Left renal cortex interstitium (tissue), 4 donors: Measurements from ENCODE around the gene NPIPB6. TPM values are rescaled to one million over a fixed set of nuclear protein-coding genes. Genes with fewer than 3 reads are reported as not detected.

ENCODE experiments used
- DNase-seq, 4 donors: peaks; one replicate each; pipeline ENCODE4 v3.0.0-alpha.2; 2013; ENCODE audit warnings: low read depth in 4 of 4, low spot score in 2 of 4, missing footprints in 1 of 4
- polyA plus RNA-seq, 4 donors: library from polyadenylated mRNA; unstranded; fragments of 120-200 nt; gene quantifications; one replicate each; pipeline ENCODE4 v1.2.1, GENCODE V29; 2013; ENCODE audit not compliant: insufficient read length in 4 of 4

The NPIPB6 gene
- polyA plus RNA-seq, 4 donors: 0.99 to 2.7 (median 1.6) TPM

GRCh38 chr16:28324235-28324886 is 38.9 kb downstream of the NPIPB6 start:
- DNase-seq: no peak

DNA sequence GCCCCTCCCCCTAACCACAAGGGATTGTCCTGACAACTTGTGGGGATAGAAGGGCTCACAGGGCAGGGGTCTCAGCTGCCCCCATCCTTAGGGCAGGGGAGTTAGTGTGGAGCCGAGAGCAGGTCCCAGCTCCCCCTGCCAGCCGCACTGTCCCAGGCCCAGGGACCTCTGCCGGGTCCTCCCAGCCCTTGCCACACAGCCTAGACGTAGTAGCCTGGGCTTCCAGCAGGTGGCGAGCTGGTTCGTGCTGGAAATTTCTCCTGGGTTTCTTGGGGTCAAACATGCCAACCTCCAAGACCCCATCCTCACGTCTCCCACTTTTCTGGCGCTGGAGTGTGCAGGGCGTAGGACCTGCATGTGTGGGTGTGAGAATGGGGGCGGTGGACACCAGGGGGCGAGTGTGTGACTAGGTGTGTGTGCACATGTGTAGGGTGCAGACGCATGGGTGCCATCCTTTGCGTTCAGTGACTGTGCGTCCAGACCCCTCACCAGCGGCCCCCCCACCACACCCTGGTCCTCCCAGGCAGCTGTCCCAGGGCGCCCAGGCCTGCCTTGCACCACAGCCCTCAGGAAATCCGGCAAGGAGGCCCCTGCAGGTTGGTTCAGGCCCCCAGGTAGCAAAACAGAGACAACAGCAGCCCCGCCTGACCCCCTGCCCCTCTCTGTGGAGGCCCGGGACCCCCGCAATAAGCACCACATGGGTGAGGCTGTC is 41.5 kb downstream of the NPIPB6 start:
- no peak for DNase-seq

GRCh38 chr16:28320741-28321140 is 42.6 kb downstream of the NPIPB6 start:
- no peak for DNase-seq

DNA sequence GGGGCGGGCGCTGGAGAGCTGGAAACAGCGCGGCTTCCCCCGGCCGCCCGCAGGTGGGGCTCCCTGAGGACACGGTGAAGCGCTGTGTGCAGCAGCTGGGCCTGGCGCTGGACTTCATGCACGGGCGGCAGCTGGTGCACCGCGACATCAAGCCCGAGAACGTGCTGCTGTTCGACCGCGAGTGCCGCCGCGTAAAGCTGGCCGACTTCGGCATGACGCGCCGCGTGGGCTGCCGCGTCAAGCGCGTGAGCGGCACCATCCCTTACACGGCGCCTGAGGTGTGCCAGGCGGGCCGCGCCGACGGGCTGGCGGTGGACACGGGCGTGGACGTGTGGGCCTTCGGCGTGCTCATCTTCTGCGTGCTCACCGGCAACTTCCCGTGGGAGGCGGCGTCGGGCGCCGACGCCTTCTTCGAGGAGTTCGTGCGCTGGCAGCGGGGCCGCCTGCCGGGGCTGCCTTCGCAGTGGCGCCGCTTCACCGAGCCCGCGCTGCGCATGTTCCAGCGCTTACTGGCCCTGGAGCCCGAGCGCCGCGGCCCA is 43.2 kb downstream of the NPIPB6 start:
- no peak for DNase-seq

- no peak for DNase-seq
Measured at GRCh38 chr16:28319476-28320022, 43.8 kb downstream of the NPIPB6 start.

DNA sequence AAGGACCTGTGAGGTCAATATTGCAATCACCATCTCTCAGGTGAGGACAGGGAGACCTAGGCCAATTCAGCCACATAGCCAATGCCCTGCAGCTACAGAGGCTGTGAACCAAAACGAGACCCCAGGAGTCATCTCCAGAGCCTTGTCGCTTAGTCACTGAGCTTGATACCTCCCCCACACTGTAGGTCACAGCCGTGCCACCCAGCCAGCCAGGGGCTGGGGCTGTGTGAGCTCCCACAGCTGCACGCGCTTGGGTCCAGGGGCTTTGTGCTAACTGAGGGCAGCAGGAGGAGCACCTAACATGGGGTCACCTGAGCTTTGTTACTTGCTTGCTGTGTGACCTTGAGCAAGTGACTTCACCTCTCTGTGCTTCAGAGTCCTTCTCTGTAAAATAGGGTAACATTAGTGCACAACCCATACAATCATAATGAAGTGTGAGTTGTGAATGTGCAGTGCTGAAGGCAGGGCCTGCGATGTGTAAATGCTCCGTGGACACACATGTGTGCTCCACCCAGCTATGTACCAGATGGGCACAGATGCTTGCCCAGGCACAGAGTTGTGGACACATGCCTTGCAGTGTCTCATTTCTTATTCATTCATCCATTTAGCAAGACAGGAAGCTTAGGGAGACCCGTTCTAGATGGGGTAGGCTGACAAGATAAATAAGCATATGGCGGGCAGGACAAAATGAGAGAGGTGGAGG is 45.1 kb downstream of the NPIPB6 start:
- no peak for DNase-seq

DNA sequence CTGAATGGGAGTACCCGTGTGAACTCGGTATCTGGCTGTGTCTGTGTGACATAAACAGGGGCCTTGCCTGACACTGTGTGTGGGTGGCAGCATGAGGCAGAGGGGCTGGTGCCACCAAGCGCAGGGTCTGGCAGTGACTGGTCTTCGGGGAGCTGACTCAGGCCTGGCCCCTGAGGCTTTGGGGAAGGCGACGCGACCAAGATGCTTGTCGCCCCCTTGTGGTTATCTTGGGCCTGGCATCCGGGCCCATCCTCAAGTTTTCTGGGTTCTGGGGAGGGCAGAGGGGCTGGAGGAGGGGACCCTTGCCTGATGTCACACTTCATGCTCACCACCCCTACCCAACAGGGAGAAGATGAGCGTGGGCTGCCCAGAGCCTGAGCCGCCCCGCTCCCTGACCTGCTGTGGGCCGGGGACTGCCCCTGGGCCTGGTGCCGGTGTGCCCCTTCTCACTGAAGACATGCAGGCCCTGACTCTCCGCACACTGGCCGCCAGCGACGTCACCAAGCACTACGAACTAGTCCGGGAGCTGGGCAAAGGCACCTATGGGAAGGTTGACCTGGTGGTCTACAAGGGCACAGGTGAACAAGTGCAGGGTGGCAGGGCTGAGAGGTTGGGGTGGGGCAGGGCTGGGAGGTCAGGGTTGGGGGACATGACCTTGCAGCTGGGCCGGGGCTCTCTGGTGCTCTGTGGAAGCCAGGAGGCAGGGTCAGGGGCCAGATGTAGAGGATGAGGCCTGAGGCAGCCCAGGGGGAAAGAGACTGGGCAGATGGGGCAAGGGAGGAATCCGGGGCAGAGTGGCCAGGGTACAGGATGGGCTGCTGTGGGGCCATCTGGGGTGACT is 46.0 kb downstream of the NPIPB6 start:
- no peak for DNase-seq

DNA sequence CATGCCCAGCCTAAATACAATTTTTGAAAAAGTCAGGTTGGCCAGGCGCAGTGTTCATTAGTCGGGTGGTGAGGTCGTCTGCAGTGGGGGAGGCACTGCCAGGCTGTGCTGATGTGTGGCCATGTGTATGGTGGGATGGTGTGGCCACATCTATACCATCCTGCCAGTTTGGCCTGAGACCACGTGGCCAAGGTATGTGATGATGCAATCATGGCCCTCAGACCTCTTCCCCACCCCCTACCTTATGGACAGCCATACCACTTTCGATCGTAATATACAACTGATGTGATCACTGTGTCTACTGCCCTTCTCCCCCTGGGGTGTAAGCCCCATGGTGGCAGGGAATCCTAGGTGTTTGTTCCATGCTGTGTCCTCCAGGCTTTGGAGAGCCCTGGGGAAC is 47.3 kb downstream of the NPIPB6 start:
- no peak for DNase-seq

- no peak for DNase-seq
Measured at GRCh38 chr16:28313587-28313986, 49.7 kb downstream of the NPIPB6 start.

GRCh38 chr16:28312327-28312726 is 51.0 kb downstream of the NPIPB6 start:
- DNase-seq: no peak

DNA sequence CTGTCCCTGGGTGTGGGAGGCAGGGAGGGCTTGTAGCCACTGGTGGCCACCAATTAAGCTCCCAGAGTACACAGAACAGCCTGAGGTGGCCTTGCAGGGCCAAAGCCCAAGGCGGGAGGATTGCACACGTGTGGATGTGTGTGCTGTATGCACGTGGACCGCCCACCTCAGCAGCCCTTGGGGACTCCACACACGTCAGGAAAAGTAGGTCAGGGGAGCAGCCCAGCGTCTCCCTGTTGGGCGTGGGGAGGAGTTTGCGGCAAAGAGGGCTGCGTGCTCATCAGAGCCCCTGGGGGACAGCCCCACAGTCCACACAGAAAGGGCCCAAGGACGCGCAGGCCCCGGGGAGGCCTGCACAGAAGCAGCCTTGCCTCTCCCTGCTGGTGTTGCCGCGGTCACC is 51.4 kb downstream of the NPIPB6 start:
- no peak for DNase-seq

- DNase-seq: no peak
Measured at GRCh38 chr16:28311413-28311812, 51.9 kb downstream of the NPIPB6 start.

DNA sequence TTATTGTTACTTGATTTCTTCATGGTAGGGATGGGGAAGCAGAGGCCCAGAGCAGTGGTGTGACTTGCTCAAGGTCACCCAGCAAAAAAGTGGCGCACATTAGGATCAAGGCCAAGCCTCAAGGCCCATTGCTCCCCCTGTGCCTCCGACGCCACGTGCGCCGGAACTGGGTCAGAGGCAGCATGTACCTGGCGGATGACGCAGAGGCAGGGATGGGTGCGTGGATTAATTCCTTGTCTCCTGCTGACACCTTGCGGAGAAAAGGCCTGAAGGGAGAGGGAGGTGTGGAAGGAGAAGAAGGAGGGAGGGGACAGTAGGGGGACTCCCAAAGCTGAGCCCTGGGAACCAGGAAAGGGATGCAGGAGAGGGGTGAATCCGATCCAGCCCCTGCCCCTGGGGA is 52.5 kb downstream of the NPIPB6 start:
- DNase-seq: no peak

DNA sequence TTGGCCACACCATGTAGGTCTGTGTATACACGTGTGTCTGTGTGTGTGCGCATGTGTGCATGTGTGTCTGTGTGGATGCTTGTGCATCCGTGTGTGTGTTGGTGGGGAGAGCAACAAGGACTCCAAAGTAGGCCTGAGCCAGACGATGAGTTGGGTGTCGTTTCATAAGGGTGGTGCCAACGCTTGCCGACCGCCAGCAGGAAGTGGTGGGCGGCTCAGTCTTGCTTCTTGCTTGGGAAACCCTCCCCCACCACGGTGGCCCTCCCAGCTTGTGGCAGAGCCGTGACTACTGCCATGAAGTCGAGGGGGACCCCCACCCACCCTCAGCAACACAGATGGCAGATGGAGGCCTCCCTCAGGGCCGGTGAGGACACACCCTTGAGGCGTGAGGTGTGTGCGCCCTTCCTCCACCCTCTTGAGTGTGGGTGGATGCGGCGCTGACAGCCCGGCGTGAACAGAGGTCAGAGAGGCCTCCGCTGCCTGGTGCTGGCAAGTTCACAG is 53.4 kb downstream of the NPIPB6 start:
- DNase-seq: no peak

DNA sequence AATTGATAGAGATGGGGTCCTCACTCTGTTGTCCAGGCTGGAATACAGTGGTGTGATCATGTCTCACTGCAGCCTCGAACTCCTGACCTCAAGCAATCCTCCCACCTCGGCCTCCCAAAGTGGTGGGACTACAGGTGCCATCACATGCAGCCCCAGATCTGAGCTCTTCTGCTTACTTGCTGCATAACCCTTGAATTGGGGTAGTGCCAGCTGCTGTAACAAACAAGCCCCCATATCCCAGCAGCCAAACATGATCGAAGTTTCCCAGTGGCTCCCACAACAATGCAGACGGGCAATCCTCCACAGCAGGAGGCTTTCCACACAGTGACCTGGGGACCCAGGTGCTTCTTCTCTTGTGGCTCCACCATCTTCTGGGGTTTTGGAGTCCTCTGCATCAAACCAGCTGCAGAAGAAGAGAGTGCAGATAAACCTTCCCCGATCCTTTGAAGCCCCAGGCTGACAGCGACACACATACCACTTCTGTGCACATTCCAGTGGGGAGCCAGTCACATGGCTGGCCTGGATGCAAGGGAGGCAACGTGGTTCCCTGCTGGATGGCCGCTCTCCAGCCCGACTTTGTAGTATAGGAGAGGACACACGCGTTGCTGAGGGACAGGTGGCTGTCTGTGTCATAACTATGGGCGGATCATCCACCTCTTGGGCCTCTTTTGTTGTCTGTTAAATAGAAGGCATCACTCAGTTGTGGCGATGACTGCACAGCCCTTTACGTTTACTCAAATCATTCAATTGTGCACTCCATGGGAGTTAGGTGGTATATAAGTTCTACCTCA is 54.3 kb downstream of the NPIPB6 start:
- DNase-seq: no peak

- no peak for DNase-seq
Measured at GRCh38 chr16:28307936-28308335, 55.4 kb downstream of the NPIPB6 start.

DNA sequence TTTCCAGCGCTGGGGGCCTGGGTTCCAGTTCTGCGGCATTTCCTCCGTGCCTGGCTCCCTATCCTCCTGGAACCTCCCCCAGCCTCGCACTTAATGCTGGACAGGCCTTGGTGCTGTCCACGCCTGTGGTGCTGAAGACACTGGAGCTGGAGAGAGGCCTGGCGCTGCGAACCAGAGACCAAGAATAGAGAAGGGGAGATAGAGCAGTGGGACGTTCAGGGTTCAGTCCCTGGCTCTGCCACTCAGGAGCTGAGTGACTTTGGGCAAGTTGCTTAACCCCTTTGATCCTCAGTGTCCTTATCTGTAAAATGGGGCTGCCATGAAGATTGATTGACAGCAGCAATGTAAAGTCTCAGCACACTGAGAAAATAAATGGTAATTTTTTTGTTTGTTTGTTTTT is 59.1 kb downstream of the NPIPB6 start:
- peak in 1 of 4 donors; percentile 33 for DNase-seq

DNA sequence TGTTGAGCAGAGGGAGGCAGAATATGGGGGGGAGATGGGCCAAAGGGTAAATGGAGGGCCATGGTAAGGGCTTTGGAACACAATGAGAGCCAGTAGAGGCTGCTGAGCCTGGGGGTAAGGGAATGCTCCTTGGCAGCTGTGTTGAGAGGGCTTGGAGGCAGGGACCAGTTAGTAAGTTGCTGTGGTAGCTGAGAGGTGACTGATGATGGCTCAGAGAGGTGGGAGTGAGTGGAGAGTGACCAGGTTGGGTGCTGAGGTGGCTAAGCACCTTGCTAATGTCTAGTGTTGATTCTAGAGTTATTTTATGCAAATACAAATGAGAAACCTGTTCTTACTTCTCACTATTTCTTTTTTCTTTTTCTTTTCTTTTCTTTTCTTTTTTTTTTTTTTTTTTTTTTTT is 60.2 kb downstream of the NPIPB6 start:
- DNase-seq: no peak

- DNase-seq: no peak
Measured at GRCh38 chr16:28301620-28302019, 61.7 kb downstream of the NPIPB6 start.
